Gastrocnemius medialis (tissue), 4 donors: ENCODE data around the gene WRAP53. TPM values are rescaled to one million over a fixed set of nuclear protein-coding genes. Genes with fewer than 3 reads are reported as not detected.
A peak's percentile ranks its signal among the peaks of the same experiment; 100 is the strongest.

Source experiments
- ATAC-seq, 2 donors: fragments of 150-250 bp; one replicate each; pipeline ENCODE4 v1.9.1; 2016
- DNase-seq, 2 donors: peaks; one replicate each; pipeline ENCODE4 v3.0.0-alpha.2; 2019
- H3K27ac ChIP-seq, 4 donors: fragments of 200-600 bp; sonication (generic); 1 replicate in 1 of 4; 2 replicates in 3 of 4; pipeline ENCODE4 v1.5.1; 2016 to 2018; ENCODE audit warnings: mild to moderate bottlenecking in 2 of 4, moderate library complexity in 1 of 4
- H3K27me3 ChIP-seq, 3 donors: fragments of 200-600 bp; sonication (generic) in 2 of 3; 1 replicate in 1 of 3; 2 replicates in 2 of 3; pipeline versions ENCODE4 v1.5.1 to v1.6.0; 2016 to 2019; ENCODE audit warnings: mild to moderate bottlenecking in 1 of 3, moderate library complexity in 1 of 3
- H3K36me3 ChIP-seq, 2 donors: fragments of 200-600 bp; sonication (generic) in 1 of 2; one replicate each; pipeline ENCODE4 v1.5.1; 2017 to 2018
- H3K4me1 ChIP-seq, 2 donors: fragments of 200-600 bp; sonication (generic) in 1 of 2; one replicate each; pipeline ENCODE4 v1.5.1; 2016 to 2017; ENCODE audit warnings: mild to moderate bottlenecking in 2 of 2
- H3K4me3 ChIP-seq, 4 donors: fragments of 200-600 bp; sonication (generic) in 3 of 4; 1 replicate in 1 of 4; 2 replicates in 3 of 4; pipeline ENCODE4 v1.5.1; 2016 to 2019; ENCODE audit warnings: mild to moderate bottlenecking in 2 of 4
- H3K9me3 ChIP-seq, 3 donors: fragments of 200-600 bp; sonication (generic) in 2 of 3; 1 replicate in 1 of 3; 2 replicates in 2 of 3; pipeline ENCODE4 v1.5.1; 2016 to 2019
- POLR2A ChIP-seq, 2 donors: fragments of 450-650 bp; IDR thresholded peaks; one replicate each; pipeline ENCODE4 v1.6.1; 2017; ENCODE audit warnings: antibody characterized with exemption in 2 of 2, mild to moderate bottlenecking in 2 of 2, moderate library complexity in 2 of 2
- in situ Hi-C, 4 donors: fragments of 200-750 bp; cut with MboI; loops; one replicate each; pipeline versions ENCODE4 v1.15.0 to v1.8.0; 2017; ENCODE audit warnings: low sequenced_read_pairs in 4 of 4
- intact Hi-C: fragments of 100-400 bp; cut with DNase I; formaldehyde crosslinking; loops from one replicate; pipeline ENCODE4 v1.15.1; 2023; ENCODE audit warnings: low total_unique reads
- total RNA-seq, 4 donors: library from RNA; depleted of rRNA; stranded (reverse); fragments of >200 nt; gene quantifications; one replicate each; pipeline versions ENCODE4 v1.1.0 to v1.2.3, GENCODE V29; 2016
- TF ChIP-seq, protein P1 (sequence below), 5 experiments: fragments of 450-650 bp in 3 of 5; fragments of 200-600 bp in 2 of 5; sonication (generic) in 2 of 5; IDR thresholded peaks in 4 of 5; conservative IDR thresholded peaks in 1 of 5; 1 replicate in 4 of 5; 2 replicates in 1 of 5; pipeline ENCODE4 v1.5.1; 2016 to 2019; ENCODE audit warnings: antibody characterized with exemption in 5 of 5, mild to moderate bottlenecking in 3 of 5, moderate library complexity in 3 of 5

WRAP53 gene
- total RNA-seq, 4 donors from 2014 or later = 2.6 to 5.8 (median 3.7) TPM

GRCh38 chr17:7667656-7668406 is 20.4 kb upstream of the WRAP53 start:
- Histone ChIP-seq H3K27me3 (no peaks in the 10 kb centered on the region), H3K4me1 (no peaks in the 10 kb centered on the region), H3K9me3 (no peaks in the 10 kb centered on the region), H3K27ac (no peak overlapping the region), H3K4me3 (no peak overlapping the region), H3K36me3 (peaks cover 0 to 48% of the 10 kb centered on the region in 2 donors)
- ATAC-seq (no peak), DNase-seq (no peak)
- TF ChIP-seq POLR2A (IDR thresholded peaks at IDR 0.05) = no peak
- TF ChIP-seq, protein P1, sequence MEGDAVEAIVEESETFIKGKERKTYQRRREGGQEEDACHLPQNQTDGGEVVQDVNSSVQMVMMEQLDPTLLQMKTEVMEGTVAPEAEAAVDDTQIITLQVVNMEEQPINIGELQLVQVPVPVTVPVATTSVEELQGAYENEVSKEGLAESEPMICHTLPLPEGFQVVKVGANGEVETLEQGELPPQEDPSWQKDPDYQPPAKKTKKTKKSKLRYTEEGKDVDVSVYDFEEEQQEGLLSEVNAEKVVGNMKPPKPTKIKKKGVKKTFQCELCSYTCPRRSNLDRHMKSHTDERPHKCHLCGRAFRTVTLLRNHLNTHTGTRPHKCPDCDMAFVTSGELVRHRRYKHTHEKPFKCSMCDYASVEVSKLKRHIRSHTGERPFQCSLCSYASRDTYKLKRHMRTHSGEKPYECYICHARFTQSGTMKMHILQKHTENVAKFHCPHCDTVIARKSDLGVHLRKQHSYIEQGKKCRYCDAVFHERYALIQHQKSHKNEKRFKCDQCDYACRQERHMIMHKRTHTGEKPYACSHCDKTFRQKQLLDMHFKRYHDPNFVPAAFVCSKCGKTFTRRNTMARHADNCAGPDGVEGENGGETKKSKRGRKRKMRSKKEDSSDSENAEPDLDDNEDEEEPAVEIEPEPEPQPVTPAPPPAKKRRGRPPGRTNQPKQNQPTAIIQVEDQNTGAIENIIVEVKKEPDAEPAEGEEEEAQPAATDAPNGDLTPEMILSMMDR (IDR thresholded peaks at IDR 0.05 in 4 of 5, conservative IDR thresholded peaks at IDR 0.05 in 1 of 5) = no peak
- intact Hi-C loops = no loop called here
- in situ Hi-C loops = no loop called here

- Histone ChIP-seq H3K27me3 (no peaks in the 10 kb centered on the region), H3K9me3 (no peaks in the 10 kb centered on the region), H3K27ac (no peak overlapping the region), H3K36me3 (peaks cover 5 to 54% of the 10 kb centered on the region in 2 donors), H3K4me3 (no peak overlapping the region), H3K4me1 (no peaks in the 10 kb centered on the region)
- no peak for TF ChIP-seq POLR2A (IDR thresholded peaks at IDR 0.05)
- TF ChIP-seq, protein P1 (IDR thresholded peaks at IDR 0.05 in 4 of 5, conservative IDR thresholded peaks at IDR 0.05 in 1 of 5) = no peak
- in situ Hi-C loops = no loop called here
- DNase-seq = no peak
- ATAC-seq = no peak
- intact Hi-C loops = no loop called here
Observed at GRCh38 chr17:7668482-7668881, 19.8 kb upstream of the WRAP53 start.

- Histone ChIP-seq H3K27me3 (no peaks in the 10 kb centered on the region), H3K4me1 (no peaks in the 10 kb centered on the region), H3K4me3 (no peak overlapping the region), H3K9me3 (no peaks in the 10 kb centered on the region), H3K27ac (no peak overlapping the region), H3K36me3 (peaks cover 5 to 73% of the 10 kb centered on the region in 2 donors)
- no peak for TF ChIP-seq POLR2A (IDR thresholded peaks at IDR 0.05)
- TF ChIP-seq, protein P1 (IDR thresholded peaks at IDR 0.05 in 4 of 5, conservative IDR thresholded peaks at IDR 0.05 in 1 of 5) = peak in 1 of 5 experiments; percentile 7
- no peak for DNase-seq
- in situ Hi-C loops (no loop called here), intact Hi-C loops (no loop called here)
- no peak for ATAC-seq
Observed at GRCh38 chr17:7673239-7673638, 15.0 kb upstream of the WRAP53 start.

DNA sequence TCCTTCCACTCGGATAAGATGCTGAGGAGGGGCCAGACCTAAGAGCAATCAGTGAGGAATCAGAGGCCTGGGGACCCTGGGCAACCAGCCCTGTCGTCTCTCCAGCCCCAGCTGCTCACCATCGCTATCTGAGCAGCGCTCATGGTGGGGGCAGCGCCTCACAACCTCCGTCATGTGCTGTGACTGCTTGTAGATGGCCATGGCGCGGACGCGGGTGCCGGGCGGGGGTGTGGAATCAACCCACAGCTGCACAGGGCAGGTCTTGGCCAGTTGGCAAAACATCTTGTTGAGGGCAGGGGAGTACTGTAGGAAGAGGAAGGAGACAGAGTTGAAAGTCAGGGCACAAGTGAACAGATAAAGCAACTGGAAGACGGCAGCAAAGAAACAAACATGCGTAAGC is 13.3 kb upstream of the WRAP53 start:
- Histone ChIP-seq H3K27ac (no peak overlapping the region), H3K27me3 (no peaks in the 10 kb centered on the region), H3K9me3 (no peaks in the 10 kb centered on the region), H3K36me3 (peaks cover 5 to 60% of the 10 kb centered on the region in 2 donors), H3K4me3 (no peak overlapping the region), H3K4me1 (no peaks in the 10 kb centered on the region)
- TF ChIP-seq, protein P1 (IDR thresholded peaks at IDR 0.05 in 4 of 5, conservative IDR thresholded peaks at IDR 0.05 in 1 of 5) = no peak
- no peak for TF ChIP-seq POLR2A (IDR thresholded peaks at IDR 0.05)
- intact Hi-C loops = no loop called here
- in situ Hi-C loops = loop anchor here in 2 of 4 donors (25.0 kb wide), 1 partner anchor 163 kb away; no protein-coding TSS in a partner anchor
- DNase-seq (no peak), ATAC-seq (no peak)
